ENCODE results near the gene OPCML.

GRCh38 chr11:133153031-133153430 lies 379.3 kb downstream of the OPCML start:
- TF ChIP-seq CTCF (IDR thresholded peaks at IDR 0.05; ENCODE audit: low read length) = no peak
- TF ChIP-seq EZH2 (IDR thresholded peaks at IDR 0.05; ENCODE audit: borderline replicate concordance, low read length) = no peak

All from OCI-LY1 (cell line).